Measurements from ENCODE around the gene OTUB2.

- TF ChIP-seq CTCF (IDR thresholded peaks at IDR 0.05) (no peak), EP300 (IDR thresholded peaks at IDR 0.05) (no peak)
These were observed 22.8 kb downstream of the OTUB2 start for GRCh38 chr14:94048691-94049624.
